Parathyroid adenoma (tissue), 2 donors: ENCODE data around the gene REXO2.

Experiments
- H2AFZ ChIP-seq: fragments of 300-600 bp; sonication (generic); one replicate; pipeline ENCODE4 v1.7.0; 2017; ENCODE audit warnings: antibody characterized with exemption, mild to moderate bottlenecking
- H3K27ac ChIP-seq: fragments of 300-600 bp; sonication (generic); one replicate; pipeline ENCODE4 v1.7.0; 2017
- H3K27me3 ChIP-seq: fragments of 300-600 bp; sonication (generic); one replicate; pipeline ENCODE4 v1.7.0; 2017; ENCODE audit warnings: low read length; ENCODE audit not compliant: control insufficient read depth, insufficient read depth
- H3K36me3 ChIP-seq: fragments of 300-600 bp; sonication (generic); one replicate; pipeline ENCODE4 v1.7.0; 2017; ENCODE audit warnings: low read length; ENCODE audit not compliant: control insufficient read depth, insufficient read depth
- H3K4me1 ChIP-seq: fragments of 300-600 bp; sonication (generic); one replicate; pipeline ENCODE4 v1.7.0; 2017; ENCODE audit warnings: control low read depth
- H3K4me2 ChIP-seq: fragments of 300-600 bp; sonication (generic); one replicate; pipeline ENCODE4 v1.7.0; 2017; ENCODE audit warnings: low read length
- H3K4me3 ChIP-seq: fragments of 300-600 bp; sonication (generic); one replicate; pipeline ENCODE4 v1.7.0; 2017; ENCODE audit warnings: low read depth, low read length
- H3K79me2 ChIP-seq: fragments of 300-600 bp; sonication (generic); one replicate; pipeline ENCODE4 v1.7.0; 2017; ENCODE audit warnings: control low read depth
- H3K9ac ChIP-seq: fragments of 300-600 bp; sonication (generic); one replicate; pipeline ENCODE4 v1.7.0; 2017; ENCODE audit warnings: mild to moderate bottlenecking
- H3K9me3 ChIP-seq: fragments of 300-600 bp; sonication (generic); one replicate; pipeline ENCODE4 v1.7.0; 2017; ENCODE audit warnings: low read length; ENCODE audit not compliant: control insufficient read depth
- TF ChIP-seq, protein P1 (sequence below): fragments of 300-600 bp; sonication (generic); IDR thresholded peaks from one replicate; pipeline ENCODE4 v1.7.0; 2017; ENCODE audit warnings: antibody characterized with exemption, mild to moderate bottlenecking
- donor health status: primary hyperparathyroidism.

The REXO2 gene

DNA sequence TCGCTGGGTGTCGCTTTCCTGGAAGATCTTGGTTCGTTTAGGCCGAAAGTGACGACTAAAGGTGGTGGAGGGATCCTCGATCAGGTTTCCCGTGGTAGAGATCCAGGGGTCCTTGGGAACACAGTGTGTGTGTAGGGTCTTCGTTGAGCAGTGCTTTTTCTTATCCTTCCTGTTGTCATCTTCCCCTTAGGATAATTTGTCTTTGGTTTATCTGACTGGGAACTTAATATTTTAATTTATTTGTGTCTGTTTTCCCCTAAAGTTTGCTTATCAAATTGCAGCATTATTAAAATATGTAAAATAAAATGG, 38.4 kb upstream of the REXO2 start:
- TF ChIP-seq, protein P1, sequence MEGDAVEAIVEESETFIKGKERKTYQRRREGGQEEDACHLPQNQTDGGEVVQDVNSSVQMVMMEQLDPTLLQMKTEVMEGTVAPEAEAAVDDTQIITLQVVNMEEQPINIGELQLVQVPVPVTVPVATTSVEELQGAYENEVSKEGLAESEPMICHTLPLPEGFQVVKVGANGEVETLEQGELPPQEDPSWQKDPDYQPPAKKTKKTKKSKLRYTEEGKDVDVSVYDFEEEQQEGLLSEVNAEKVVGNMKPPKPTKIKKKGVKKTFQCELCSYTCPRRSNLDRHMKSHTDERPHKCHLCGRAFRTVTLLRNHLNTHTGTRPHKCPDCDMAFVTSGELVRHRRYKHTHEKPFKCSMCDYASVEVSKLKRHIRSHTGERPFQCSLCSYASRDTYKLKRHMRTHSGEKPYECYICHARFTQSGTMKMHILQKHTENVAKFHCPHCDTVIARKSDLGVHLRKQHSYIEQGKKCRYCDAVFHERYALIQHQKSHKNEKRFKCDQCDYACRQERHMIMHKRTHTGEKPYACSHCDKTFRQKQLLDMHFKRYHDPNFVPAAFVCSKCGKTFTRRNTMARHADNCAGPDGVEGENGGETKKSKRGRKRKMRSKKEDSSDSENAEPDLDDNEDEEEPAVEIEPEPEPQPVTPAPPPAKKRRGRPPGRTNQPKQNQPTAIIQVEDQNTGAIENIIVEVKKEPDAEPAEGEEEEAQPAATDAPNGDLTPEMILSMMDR, result no peak
- Histone ChIP-seq H3K27ac (peak overlapping the region; percentile 88), H3K4me2 (peak overlapping the region; percentile 83), H3K9ac (peak overlapping the region; percentile 89), H2AFZ (peak overlapping the region; percentile 96), H3K4me3 (peak overlapping the region; percentile 92), H3K79me2 (peaks cover 13% of the 10 kb centered on the region), H3K4me1 (peaks cover 2% of the 10 kb centered on the region), H3K9me3 (no peaks in the 10 kb centered on the region), H3K36me3 (no peaks in the 10 kb centered on the region), H3K27me3 (no peaks in the 10 kb centered on the region)

DNA sequence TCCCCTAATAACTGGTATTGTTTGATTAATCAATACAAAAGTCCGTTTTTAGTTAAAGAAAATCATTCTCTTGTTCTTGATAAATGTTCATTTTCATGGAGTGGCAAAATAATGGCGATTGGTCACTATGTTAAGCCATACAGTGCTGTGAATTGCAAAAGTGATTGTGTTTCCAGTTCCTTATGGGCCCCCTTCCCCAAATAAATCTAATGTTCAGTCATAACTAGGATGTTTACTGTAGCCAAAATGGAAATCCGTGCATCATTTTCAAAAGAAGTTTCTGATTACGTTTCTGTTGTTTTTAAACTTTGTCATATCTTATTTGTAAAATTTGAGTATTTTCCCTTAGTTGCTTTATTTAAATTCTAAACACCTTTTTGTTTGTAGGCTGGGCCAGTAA, 38.0 kb upstream of the REXO2 start:
- no peaks in the 10 kb centered on the region for H3K27me3 ChIP-seq
- peak overlapping the region; percentile 88 for H3K27ac ChIP-seq
- peaks cover 2% of the 10 kb centered on the region for H3K4me1 ChIP-seq
- H2AFZ ChIP-seq, result peak overlapping the region; percentile 96
- TF ChIP-seq, protein P1, result no peak
- no peaks in the 10 kb centered on the region for H3K9me3 ChIP-seq
- peak overlapping the region; percentile 89 for H3K9ac ChIP-seq
- peak overlapping the region; percentile 92 for H3K4me3 ChIP-seq
- H3K79me2 ChIP-seq, result peaks cover 13% of the 10 kb centered on the region
- H3K4me2 ChIP-seq, result peak overlapping the region; percentile 83
- no peaks in the 10 kb centered on the region for H3K36me3 ChIP-seq

DNA sequence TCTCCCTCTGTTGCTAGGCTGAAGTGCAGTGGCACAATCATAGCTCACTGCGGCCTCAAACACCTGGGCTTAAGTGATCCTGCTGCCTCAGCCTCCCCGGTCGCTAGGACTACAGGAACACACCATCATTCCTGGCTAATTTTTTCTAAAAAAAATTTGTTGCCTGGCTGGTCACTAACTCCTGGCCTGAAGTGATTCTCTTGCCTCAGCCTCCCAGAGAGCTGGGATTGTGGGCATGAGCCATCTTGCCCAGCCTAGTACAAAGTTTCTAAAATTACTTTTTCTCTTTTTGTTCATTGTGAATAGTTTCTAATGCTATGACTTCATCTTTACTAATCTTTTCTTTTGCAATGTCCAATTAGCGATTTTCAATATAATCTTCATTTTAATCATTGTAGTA, 26.3 kb upstream of the REXO2 start:
- H3K4me1 ChIP-seq, result no peaks in the 10 kb centered on the region
- TF ChIP-seq, protein P1, result no peak
- no peak overlapping the region for H2AFZ ChIP-seq
- H3K79me2 ChIP-seq, result no peaks in the 10 kb centered on the region
- H3K4me3 ChIP-seq, result no peak overlapping the region
- no peaks in the 10 kb centered on the region for H3K36me3 ChIP-seq
- no peaks in the 10 kb centered on the region for H3K9me3 ChIP-seq
- H3K9ac ChIP-seq, result no peak overlapping the region
- H3K27ac ChIP-seq, result no peak overlapping the region
- H3K4me2 ChIP-seq, result no peak overlapping the region
- no peaks in the 10 kb centered on the region for H3K27me3 ChIP-seq

DNA sequence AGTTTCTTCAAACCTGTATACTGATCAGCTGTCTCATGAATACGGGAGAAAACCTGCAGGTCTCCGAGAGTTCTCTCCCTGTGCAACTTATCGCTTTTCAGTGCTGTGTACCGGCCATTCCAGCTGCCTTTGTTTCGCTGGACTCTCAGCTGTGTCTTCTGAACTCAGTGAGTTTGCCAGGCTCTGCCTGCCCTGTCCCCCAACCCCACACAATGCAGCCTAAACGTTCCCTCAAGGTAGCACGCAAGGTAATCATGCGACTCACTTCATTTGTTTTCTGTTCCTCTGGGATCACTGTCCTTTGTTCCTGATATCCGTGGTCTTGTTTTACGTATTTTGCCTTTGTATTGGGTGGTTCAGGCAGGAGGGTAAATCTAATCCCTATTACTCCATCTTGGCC, 25.3 kb upstream of the REXO2 start:
- Histone ChIP-seq H3K9me3 (no peaks in the 10 kb centered on the region), H3K79me2 (no peaks in the 10 kb centered on the region), H3K4me2 (no peak overlapping the region), H3K27me3 (no peaks in the 10 kb centered on the region), H2AFZ (no peak overlapping the region), H3K4me1 (no peaks in the 10 kb centered on the region), H3K9ac (no peak overlapping the region), H3K27ac (no peak overlapping the region), H3K4me3 (no peak overlapping the region), H3K36me3 (no peaks in the 10 kb centered on the region)
- TF ChIP-seq, protein P1, result no peak

DNA sequence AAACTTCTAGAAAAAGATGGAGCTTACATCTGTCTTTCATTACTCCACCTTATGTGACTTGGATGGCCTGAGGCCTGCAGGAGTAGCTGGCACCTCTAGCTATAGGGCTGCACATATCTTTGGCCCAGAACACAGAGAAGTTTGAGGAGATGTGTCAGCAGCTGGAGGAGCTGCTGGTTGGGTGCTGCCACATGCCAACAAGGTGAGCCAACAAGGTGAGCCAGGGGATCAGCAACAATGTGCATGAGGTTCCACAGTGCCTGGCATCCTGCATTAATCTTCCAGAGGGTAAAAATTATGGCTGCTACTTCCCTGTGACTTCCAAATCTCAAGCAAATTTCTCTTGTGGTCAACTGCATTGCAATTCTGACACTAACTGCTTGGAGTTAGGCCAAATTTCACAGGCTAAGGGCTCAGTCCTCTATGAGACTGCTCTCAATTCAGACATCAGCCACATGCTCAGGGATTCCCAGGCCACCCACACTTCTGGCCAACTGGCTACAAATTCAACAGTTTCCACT, 22.8 kb upstream of the REXO2 start:
- no peak overlapping the region for H3K9ac ChIP-seq
- no peak overlapping the region for H3K4me2 ChIP-seq
- H3K27ac ChIP-seq, result no peak overlapping the region
- TF ChIP-seq, protein P1, result no peak
- no peak overlapping the region for H2AFZ ChIP-seq
- H3K79me2 ChIP-seq, result no peaks in the 10 kb centered on the region
- H3K27me3 ChIP-seq, result no peaks in the 10 kb centered on the region
- H3K36me3 ChIP-seq, result no peaks in the 10 kb centered on the region
- no peak overlapping the region for H3K4me3 ChIP-seq
- no peaks in the 10 kb centered on the region for H3K9me3 ChIP-seq
- no peaks in the 10 kb centered on the region for H3K4me1 ChIP-seq
